ENCODE data around the gene TM7SF3. TPM values are rescaled to one million over a fixed set of nuclear protein-coding genes. Genes with fewer than 3 reads are reported as not detected.

TM7SF3 gene
- total and polyA plus RNA-seq, 3 experiments from 2014 or later: 38.8 to 50.1 (median 42.9) TPM

DNA sequence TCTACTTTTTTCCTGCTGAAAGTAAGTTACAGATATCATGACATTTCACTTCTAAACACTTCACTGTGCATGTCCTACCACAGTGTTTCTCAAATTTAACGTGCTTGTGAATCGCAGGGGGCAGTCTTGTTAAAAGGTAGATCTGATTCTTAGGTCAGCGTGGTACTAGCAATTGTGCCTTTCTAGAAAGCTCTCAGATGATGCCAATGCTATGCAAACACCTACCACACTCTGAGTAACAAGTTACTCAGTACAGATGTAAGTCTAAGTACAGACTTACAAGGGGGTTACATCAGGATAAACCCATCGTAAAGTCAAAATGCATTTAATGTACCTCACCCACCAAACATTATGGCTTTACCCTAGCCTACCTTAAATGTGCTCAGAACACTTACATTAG lies 22.4 kb downstream of the TM7SF3 start:
- H3K36me3 ChIP-seq (ENCODE audit: insufficient read depth, low read length): peaks cover 16% of the 10 kb centered on the region

DNA sequence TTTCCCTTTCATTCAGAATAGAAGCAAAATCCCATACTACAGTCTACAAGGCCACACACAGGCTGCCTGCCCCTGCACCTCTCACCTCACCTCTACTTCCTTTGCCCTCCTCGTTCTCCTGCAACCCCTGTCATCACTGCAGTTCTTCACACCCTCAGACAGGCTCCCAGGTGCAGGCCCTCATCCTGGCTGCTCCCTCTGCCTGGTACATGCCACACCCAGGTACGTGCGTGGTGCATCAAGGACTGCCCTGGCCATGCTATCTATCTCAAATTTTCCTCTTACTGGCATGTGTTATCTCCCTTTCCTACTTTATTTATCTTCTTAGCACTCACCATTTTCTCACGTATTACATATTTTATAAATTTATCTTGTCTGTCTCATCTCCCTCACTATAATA lies 24.3 kb downstream of the TM7SF3 start:
- H3K4me1 Mint-ChIP-seq: peaks cover 3 to 7% (median 5%) of the 10 kb centered on the region in 3 donors
- H3K4me3 ChIP-seq (ENCODE audit: low read length): no peak overlapping the region
- ChIA-PET CTCF (no interaction called here), POLR2A (no interaction called here)
- H3K27me3 Mint-ChIP-seq: no peaks in the 10 kb centered on the region
- H3K9me3 Mint-ChIP-seq: no peaks in the 10 kb centered on the region
- no peak overlapping the region for H3K27ac ChIP-seq (ENCODE audit: low read depth, low read length)
- H3K36me3 ChIP-seq (ENCODE audit: insufficient read depth, low read length): peaks cover 5% of the 10 kb centered on the region
- no peak for DNase-seq
- peaks cover 16 to 65% (median 43%) of the 10 kb centered on the region in 3 donors for H3K36me3 Mint-ChIP-seq
- no peaks in the 10 kb centered on the region for H3K4me1 ChIP-seq (ENCODE audit: insufficient read depth, low read length)
- H3K27ac Mint-ChIP-seq: peak overlapping the region in 5 of 8 donors; percentile 2 to 88 (median 45)
- no peaks in the 10 kb centered on the region for H3K9me3 ChIP-seq (ENCODE audit: low read length)
- H3K27me3 ChIP-seq (ENCODE audit: insufficient read depth, low read length, poor library complexity, severe bottlenecking): no peaks in the 10 kb centered on the region
- H3K4me3 Mint-ChIP-seq: peak overlapping the region in 1 of 7 donors; percentile 41

More for the DNA sequence above, 22.4 kb downstream of the TM7SF3 start:
- H3K36me3 Mint-ChIP-seq: peaks cover 6 to 73% (median 34%) of the 10 kb centered on the region in 3 donors
- ChIA-PET POLR2A (no interaction called here), CTCF (no interaction called here)
- no peak overlapping the region for H3K27ac ChIP-seq (ENCODE audit: low read depth, low read length)
- H3K9me3 Mint-ChIP-seq: no peaks in the 10 kb centered on the region
- no peak for DNase-seq
- H3K4me3 Mint-ChIP-seq: no peak overlapping the region
- H3K27me3 Mint-ChIP-seq: no peaks in the 10 kb centered on the region
- H3K4me1 Mint-ChIP-seq: peaks cover 0 to 6% (median 4%) of the 10 kb centered on the region in 3 donors
- no peak overlapping the region for H3K4me3 ChIP-seq (ENCODE audit: low read length)
- H3K4me1 ChIP-seq (ENCODE audit: insufficient read depth, low read length): no peaks in the 10 kb centered on the region
- no peak overlapping the region for H3K27ac Mint-ChIP-seq
- H3K27me3 ChIP-seq (ENCODE audit: insufficient read depth, low read length, poor library complexity, severe bottlenecking): no peaks in the 10 kb centered on the region
- H3K9me3 ChIP-seq (ENCODE audit: low read length): no peaks in the 10 kb centered on the region

DNA sequence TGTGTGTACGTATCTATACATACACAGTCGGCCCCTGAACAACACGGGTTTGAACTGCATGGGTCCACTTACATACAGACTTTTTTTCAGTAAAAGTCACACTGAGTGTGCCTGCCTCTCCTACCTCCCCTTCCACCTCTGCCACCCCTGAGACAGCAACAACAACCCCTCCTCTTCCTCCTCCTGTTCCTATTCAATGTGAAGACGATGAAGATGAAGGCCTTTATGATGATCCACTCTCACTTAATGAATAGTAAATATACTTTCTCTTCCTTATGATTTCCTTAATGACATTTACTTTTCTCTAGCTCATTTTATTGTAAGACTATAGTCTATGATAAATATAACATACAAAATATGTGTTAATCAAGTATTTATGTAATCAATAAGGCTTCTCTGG lies 25.5 kb downstream of the TM7SF3 start:
- H3K27me3 Mint-ChIP-seq: no peaks in the 10 kb centered on the region
- H3K27ac Mint-ChIP-seq: peak overlapping the region in 2 of 8 donors; percentile 36 to 42
- ChIA-PET POLR2A (interaction anchor here (0.6 kb wide), 1 partner anchor 431 kb away, joined by 3 read pairs; no protein-coding TSS in a partner anchor), CTCF (no interaction called here)
- no peaks in the 10 kb centered on the region for H3K9me3 Mint-ChIP-seq
- DNase-seq: no peak
- no peak overlapping the region for H3K4me3 ChIP-seq (ENCODE audit: low read length)
- peaks cover 18 to 63% (median 47%) of the 10 kb centered on the region in 3 donors for H3K36me3 Mint-ChIP-seq
- H3K9me3 ChIP-seq (ENCODE audit: low read length): no peaks in the 10 kb centered on the region
- no peak overlapping the region for H3K27ac ChIP-seq (ENCODE audit: low read depth, low read length)
- H3K36me3 ChIP-seq (ENCODE audit: insufficient read depth, low read length): no peaks in the 10 kb centered on the region
- H3K4me1 ChIP-seq (ENCODE audit: insufficient read depth, low read length): no peaks in the 10 kb centered on the region
- H3K4me1 Mint-ChIP-seq: peaks cover 11 to 14% (median 12%) of the 10 kb centered on the region in 3 donors
- no peaks in the 10 kb centered on the region for H3K27me3 ChIP-seq (ENCODE audit: insufficient read depth, low read length, poor library complexity, severe bottlenecking)
- no peak overlapping the region for H3K4me3 Mint-ChIP-seq

DNA sequence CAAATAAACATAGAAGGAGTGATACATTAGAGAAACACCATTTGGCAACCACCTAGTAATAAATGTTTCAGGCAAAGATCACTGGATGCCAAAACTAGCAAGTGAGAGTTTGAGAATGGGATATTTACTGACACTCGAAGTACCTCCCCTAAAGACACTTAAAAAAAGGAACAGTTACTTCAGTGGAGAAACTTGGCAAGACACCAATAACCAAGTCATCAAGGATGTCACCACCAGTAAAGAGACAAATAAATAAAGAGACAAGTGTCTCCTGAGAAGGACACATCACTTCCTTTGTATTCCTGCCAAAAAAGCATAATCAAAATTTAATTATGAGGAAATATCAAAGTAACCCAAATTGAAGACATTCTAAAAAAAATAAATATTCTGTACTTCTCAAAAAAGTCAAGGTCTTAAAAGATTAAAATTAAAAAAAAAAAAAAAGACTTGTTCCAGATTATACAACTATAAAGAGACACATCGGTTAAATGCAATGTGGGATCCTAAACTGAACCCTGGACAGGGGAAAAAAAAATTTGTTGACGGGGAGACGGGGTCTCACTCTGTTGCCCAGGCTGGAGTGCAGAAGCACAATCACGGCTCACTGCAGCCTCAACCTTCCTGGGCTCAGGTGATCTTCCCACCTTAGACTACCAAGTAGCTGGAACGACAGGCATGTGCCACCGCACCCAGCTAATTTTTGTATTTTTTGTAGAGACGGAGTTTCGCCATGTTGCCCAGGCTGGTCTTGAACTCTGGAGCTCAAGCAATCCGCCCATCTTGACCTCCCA lies 26.4 kb downstream of the TM7SF3 start:
- Histone ChIP-seq H3K27ac (ENCODE audit: low read depth, low read length) (no peak overlapping the region), H3K36me3 (ENCODE audit: insufficient read depth, low read length) (no peaks in the 10 kb centered on the region), H3K27me3 (ENCODE audit: insufficient read depth, low read length, poor library complexity, severe bottlenecking) (no peaks in the 10 kb centered on the region), H3K4me1 (ENCODE audit: insufficient read depth, low read length) (no peaks in the 10 kb centered on the region), H3K4me3 (ENCODE audit: low read length) (no peak overlapping the region), H3K9me3 (ENCODE audit: low read length) (no peaks in the 10 kb centered on the region)
- Mint-ChIP-seq H3K4me3 (no peak overlapping the region), H3K4me1 (peaks cover 11 to 14% (median 13%) of the 10 kb centered on the region in 3 donors), H3K27me3 (no peaks in the 10 kb centered on the region), H3K9me3 (no peaks in the 10 kb centered on the region), H3K36me3 (peaks cover 22 to 61% (median 51%) of the 10 kb centered on the region in 3 donors), H3K27ac (no peak overlapping the region)
- CTCF ChIA-PET: no interaction called here
- POLR2A ChIA-PET: no interaction called here
- DNase-seq: no peak

DNA sequence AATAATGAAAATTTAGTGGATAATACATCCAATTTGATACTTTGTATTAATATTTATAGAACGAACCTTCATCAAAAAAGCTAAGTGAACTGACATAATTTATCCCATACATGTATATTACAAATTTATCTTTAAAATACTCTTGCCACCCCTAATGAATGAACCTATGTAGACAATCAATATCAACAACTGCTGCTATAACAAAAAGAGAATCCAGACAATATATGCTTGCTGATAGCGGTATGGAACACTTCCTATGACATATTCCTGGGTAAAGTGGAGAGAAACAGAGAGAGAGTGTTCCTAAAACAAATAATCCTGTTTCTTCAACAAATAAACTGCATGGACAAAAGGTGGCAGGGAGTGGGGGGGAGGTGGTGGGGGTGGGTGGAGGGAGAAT lies 31.3 kb downstream of the TM7SF3 start:
- ChIA-PET CTCF (no interaction called here), POLR2A (interaction anchor here (0.5 kb wide), 1 partner anchor 324 kb away, joined by 3 read pairs; no protein-coding TSS in a partner anchor)

DNA sequence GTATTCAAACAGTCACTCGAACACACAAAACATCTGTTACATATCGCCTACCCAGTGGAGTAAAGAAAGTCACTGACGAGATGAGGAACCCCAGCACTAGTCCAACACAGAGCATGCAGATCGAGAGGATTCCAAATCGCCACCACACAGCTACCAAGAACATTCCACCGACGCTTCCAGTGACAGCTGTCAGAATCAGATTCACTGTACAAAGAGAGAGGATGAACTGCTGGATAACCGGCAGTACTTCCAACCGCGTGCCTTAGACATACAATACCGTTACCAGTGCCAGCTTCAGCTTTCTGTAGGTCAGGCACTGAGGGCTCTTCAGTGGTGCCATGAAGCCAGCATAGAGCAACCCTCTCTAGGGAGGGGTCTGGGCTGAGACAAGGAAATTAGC lies 34.5 kb downstream of the TM7SF3 start:
- Histone ChIP-seq H3K4me1 (ENCODE audit: insufficient read depth, low read length) (no peaks in the 10 kb centered on the region), H3K36me3 (ENCODE audit: insufficient read depth, low read length) (peaks cover 9% of the 10 kb centered on the region), H3K27ac (ENCODE audit: low read depth, low read length) (no peak overlapping the region), H3K27me3 (ENCODE audit: insufficient read depth, low read length, poor library complexity, severe bottlenecking) (no peaks in the 10 kb centered on the region), H3K9me3 (ENCODE audit: low read length) (no peaks in the 10 kb centered on the region), H3K4me3 (ENCODE audit: low read length) (no peak overlapping the region)
- Mint-ChIP-seq H3K27ac (peak overlapping the region in 1 of 8 donors; percentile 26), H3K27me3 (no peaks in the 10 kb centered on the region), H3K4me3 (no peak overlapping the region), H3K9me3 (no peaks in the 10 kb centered on the region), H3K4me1 (peaks cover 5 to 13% (median 9%) of the 10 kb centered on the region in 3 donors), H3K36me3 (peaks cover 11 to 71% (median 35%) of the 10 kb centered on the region in 3 donors)
- POLR2A ChIA-PET: no interaction called here
- CTCF ChIA-PET: no interaction called here
- DNase-seq: no peak

More for the DNA sequence above, 31.3 kb downstream of the TM7SF3 start:
- Histone ChIP-seq H3K36me3 (ENCODE audit: insufficient read depth, low read length) (peaks cover 9% of the 10 kb centered on the region), H3K4me1 (ENCODE audit: insufficient read depth, low read length) (no peaks in the 10 kb centered on the region), H3K27me3 (ENCODE audit: insufficient read depth, low read length, poor library complexity, severe bottlenecking) (no peaks in the 10 kb centered on the region), H3K27ac (ENCODE audit: low read depth, low read length) (no peak overlapping the region), H3K9me3 (ENCODE audit: low read length) (no peaks in the 10 kb centered on the region), H3K4me3 (ENCODE audit: low read length) (no peak overlapping the region)
- DNase-seq: no peak
- Mint-ChIP-seq H3K27me3 (no peaks in the 10 kb centered on the region), H3K27ac (no peak overlapping the region), H3K4me3 (no peak overlapping the region), H3K4me1 (peaks cover 7 to 13% (median 10%) of the 10 kb centered on the region in 3 donors), H3K9me3 (no peaks in the 10 kb centered on the region), H3K36me3 (peaks cover 27 to 68% (median 44%) of the 10 kb centered on the region in 3 donors)

DNA sequence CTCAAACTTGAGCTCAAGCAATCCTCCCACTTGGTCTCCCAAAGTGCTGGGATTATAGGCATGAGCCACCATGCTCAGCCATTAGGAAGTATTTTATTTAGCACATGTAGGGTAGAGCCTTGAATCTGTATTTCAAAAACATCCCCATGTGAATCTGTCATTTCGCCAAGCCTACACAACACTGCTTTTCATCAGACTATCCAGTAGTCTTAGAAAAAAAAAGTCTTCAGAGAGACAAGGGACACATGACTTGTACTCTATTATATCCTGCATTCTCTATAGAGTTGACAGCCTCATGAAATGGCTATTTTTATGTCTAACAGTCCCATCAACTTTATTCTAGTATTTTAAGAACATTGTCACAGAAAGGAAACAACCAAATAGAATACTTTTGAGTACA lies 35.4 kb downstream of the TM7SF3 start:
- Histone ChIP-seq H3K27me3 (ENCODE audit: insufficient read depth, low read length, poor library complexity, severe bottlenecking) (no peaks in the 10 kb centered on the region), H3K4me1 (ENCODE audit: insufficient read depth, low read length) (no peaks in the 10 kb centered on the region), H3K36me3 (ENCODE audit: insufficient read depth, low read length) (peaks cover 9% of the 10 kb centered on the region), H3K27ac (ENCODE audit: low read depth, low read length) (no peak overlapping the region), H3K4me3 (ENCODE audit: low read length) (no peak overlapping the region), H3K9me3 (ENCODE audit: low read length) (no peaks in the 10 kb centered on the region)
- Mint-ChIP-seq H3K36me3 (peaks cover 9 to 75% (median 36%) of the 10 kb centered on the region in 3 donors), H3K27me3 (no peaks in the 10 kb centered on the region), H3K4me1 (peaks cover 0 to 7% (median 5%) of the 10 kb centered on the region in 3 donors), H3K9me3 (no peaks in the 10 kb centered on the region), H3K27ac (peak overlapping the region in 3 of 8 donors; percentile 32 to 84 (median 41)), H3K4me3 (no peak overlapping the region)
- CTCF ChIA-PET: no interaction called here
- POLR2A ChIA-PET: interaction anchor here (0.5 kb wide), 1 partner anchor 36 kb away, joined by 3 read pairs; no protein-coding TSS in a partner anchor
- DNase-seq: no peak

DNA sequence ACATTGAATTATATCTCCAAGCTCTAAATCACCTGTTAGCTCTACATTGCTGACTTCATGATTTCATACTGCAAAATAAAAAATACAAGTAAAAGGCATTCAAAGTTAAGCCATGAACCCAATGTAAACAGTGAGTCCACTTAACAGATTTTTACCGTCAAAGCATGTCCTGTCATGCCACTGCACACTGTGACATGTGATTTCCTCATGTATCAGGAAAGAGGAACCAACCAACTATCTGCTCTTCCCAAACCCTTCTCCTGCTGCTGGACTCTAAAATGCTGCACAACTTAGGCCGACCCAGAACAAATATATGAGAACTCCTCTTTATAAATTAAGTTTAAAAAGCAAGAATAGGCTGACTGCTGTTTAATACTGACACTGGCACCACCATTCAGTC lies 37.5 kb downstream of the TM7SF3 start:
- H3K36me3 Mint-ChIP-seq: peaks cover 0 to 64% (median 30%) of the 10 kb centered on the region in 3 donors
- H3K27me3 ChIP-seq (ENCODE audit: insufficient read depth, low read length, poor library complexity, severe bottlenecking): no peaks in the 10 kb centered on the region

More for the DNA sequence above, 37.5 kb downstream of the TM7SF3 start:
- no peak for DNase-seq
- no peak overlapping the region for H3K27ac ChIP-seq (ENCODE audit: low read depth, low read length)
- H3K9me3 Mint-ChIP-seq: no peaks in the 10 kb centered on the region
- POLR2A ChIA-PET: no interaction called here
- CTCF ChIA-PET: no interaction called here
- peaks cover 5% of the 10 kb centered on the region for H3K36me3 ChIP-seq (ENCODE audit: insufficient read depth, low read length)
- H3K27ac Mint-ChIP-seq: peak overlapping the region in 6 of 8 donors; percentile 9 to 76 (median 33)
- H3K9me3 ChIP-seq (ENCODE audit: low read length): no peaks in the 10 kb centered on the region
- H3K4me1 ChIP-seq (ENCODE audit: insufficient read depth, low read length): peaks cover 8% of the 10 kb centered on the region
- H3K4me3 ChIP-seq (ENCODE audit: low read length): no peak overlapping the region
- H3K27me3 Mint-ChIP-seq: no peaks in the 10 kb centered on the region
- no peak overlapping the region for H3K4me3 Mint-ChIP-seq
- peaks cover 6 to 10% (median 9%) of the 10 kb centered on the region in 3 donors for H3K4me1 Mint-ChIP-seq

Data from CD8-positive, alpha-beta memory T cell (primary cell).